ENCODE data around the gene SKIC8.

- TF ChIP-seq CTCF (conservative IDR thresholded peaks at IDR 0.05) (no peak), ZFX (IDR thresholded peaks at IDR 0.05) (no peak)
Observed at GRCh38 chr15:78320183-78320582, 20.8 kb upstream of the SKIC8 start.
